Measurements from ENCODE around the gene ODAD3. TPM values are rescaled to one million over a fixed set of nuclear protein-coding genes. Genes with fewer than 3 reads are reported as not detected.

ODAD3 gene
- total and polyA plus RNA-seq, 2 of the 13 experiments (the other 11 are each of a cell fraction or from before 2014, with no cell fraction given), result 0.04 to 0.08 TPM

GRCh38 chr19:11380653-11381537, 54.0 kb downstream of the ODAD3 start:
- WGBS (ENCODE audit: low lambda C conversion rate), result 5% methylated on average over 43 of the region's 54 CpGs
- Histone ChIP-seq H3K4me1 (ENCODE audit: insufficient read depth, low read length) (peaks cover 49% of the 10 kb centered on the region), H3K36me3 (replicated peaks in 1 of 2; ENCODE audit: control insufficient read depth in 1 of 2, insufficient read depth in 2 of 2, low read length in 2 of 2) (no peaks in the 10 kb centered on the region), H3K9ac (ENCODE audit: insufficient read depth, low read depth, low read length) (peak overlapping the region; percentile 58), H3K79me2 (ENCODE audit: insufficient read depth, low read length) (peaks cover 1% of the 10 kb centered on the region), H3K4me3 (replicated peaks in 1 of 3; ENCODE audit: insufficient read depth in 1 of 3, low read depth in 2 of 3, low read length in 3 of 3) (peak overlapping the region; percentile 40 to 71 (median 63)), H2AFZ (ENCODE audit: low read length) (no peak overlapping the region), H3K4me2 (ENCODE audit: low read depth, low read length) (peak overlapping the region; percentile 69), H3K27me3 (ENCODE audit: control insufficient read depth in 1 of 2, insufficient read depth in 2 of 2, low read length in 2 of 2) (no peaks in the 10 kb centered on the region), H3K9me3 (ENCODE audit: low read length) (no peaks in the 10 kb centered on the region), H3K27ac (ENCODE audit: extremely low read length, insufficient read depth, low read length) (peak overlapping the region; percentile 52), H4K20me1 (ENCODE audit: insufficient read depth, low read length) (no peaks in the 10 kb centered on the region)
- ATAC-seq (peak; percentile 82), DNase-seq (ENCODE audit: low spot score) (peak; percentile 98), FAIRE-seq (peak; percentile 82)
- POLR2A ChIA-PET, result interaction anchor here (0.6 to 1.6 kb wide), 15 partner anchors 10 to 148 kb away, joined by 3 to 15 read pairs (median 5); partner anchors contain the start of genes CCDC159, ECSIT, ODAD3 and PRKCSH
- BruUV-seq (replicated peaks), result no TSS peak
- CTCF ChIA-PET (ENCODE audit: low intra/inter-chr PET ratio, low total read pairs), result interaction anchor here (0.7 to 2.4 kb wide), 5 partner anchors 55 to 102 kb away, joined by 5 to 10 read pairs (median 8); partner anchors contain the start of genes ODAD3 and PRKCSH
- intact Hi-C loops (cut with micrococcal nuclease; ENCODE audit: unreplicated experiment), result loop anchor here (1.0 to 5.0 kb wide), 3 partner anchors 41 to 88 kb away; partner anchors contain the start of genes ODAD3 and PRKCSH
- in situ Hi-C loops (cut with HindIII; ENCODE audit: extremely low pct_ligation_motif_present, low pct_unique_long_range_greater_than_20kb), result loop anchor here (5.0 kb wide), 2 partner anchors 41 to 101 kb away; partner anchors contain the start of gene ELAVL3
- TF ChIP-seq FOXC1 (CRISPR knock-in tag; IDR thresholded peaks at IDR 0.05; ENCODE audit: borderline replicate concordance) (peak; percentile 82), ZNF276 (CRISPR knock-in tag; IDR thresholded peaks at IDR 0.05; ENCODE audit: low read depth) (no peak), SMAD9 (CRISPR knock-in tag; IDR thresholded peaks at IDR 0.05) (no peak), ELK4 (CRISPR knock-in tag; IDR thresholded peaks at IDR 0.05; ENCODE audit: borderline replicate concordance) (no peak), ZNF740 (CRISPR knock-in tag; IDR thresholded peaks at IDR 0.05) (0 out of 2 replicates have a peak, but pooled peaks have one; percentile 16), ZSCAN29 (CRISPR knock-in tag; conservative IDR thresholded peaks at IDR 0.05) (no peak), SNRNP70 (IDR thresholded peaks at IDR 0.05; ENCODE audit: low read depth, low read length) (no peak), SKI (IDR thresholded peaks at IDR 0.05; ENCODE audit: partially characterized antibody) (no peak), BRCA1 (CRISPR knock-in tag; IDR thresholded peaks at IDR 0.05) (no peak), NFATC3 (CRISPR knock-in tag; IDR thresholded peaks at IDR 0.05) (no peak), ZNF773 (CRISPR knock-in tag; IDR thresholded peaks at IDR 0.05; ENCODE audit: borderline replicate concordance) (no peak; the same call in 1 of the 2 replicates), ZNF331 (CRISPR knock-in tag; IDR thresholded peaks at IDR 0.05) (peak; percentile 83), MBD4 (IDR thresholded peaks at IDR 0.05; ENCODE audit: borderline replicate concordance, low read length) (no peak), ZNF615 (CRISPR knock-in tag; IDR thresholded peaks at IDR 0.05; ENCODE audit: borderline replicate concordance) (no peak), TEAD2 (CRISPR knock-in tag; IDR thresholded peaks at IDR 0.05) (no peak), RAD21 (CRISPR knock-in tag; IDR thresholded peaks at IDR 0.05) (peak; percentile 94), RFXANK (CRISPR knock-in tag; IDR thresholded peaks at IDR 0.05) (no peak), HCFC1 (IDR thresholded peaks at IDR 0.05; ENCODE audit: low read depth, low read length) (0 out of 2 replicates have a peak, but pooled peaks have one; percentile 19), NFKB2 (CRISPR knock-in tag; IDR thresholded peaks at IDR 0.05; ENCODE audit: borderline replicate concordance) (no peak; the same call in 1 of the 2 replicates), ELF4 (CRISPR knock-in tag; IDR thresholded peaks at IDR 0.05; ENCODE audit: borderline replicate concordance) (no peak), SRF (IDR thresholded peaks at IDR 0.05; ENCODE audit: low read depth, low read length) (no peak), YY1 (IDR thresholded peaks at IDR 0.05; ENCODE audit: insufficient read depth, insufficient replicate concordance, low read depth, low read length) (peak; percentile 71)
